ENCODE results near the gene PEX26.
"Not testable (repeated sequence)": the region's sequence is repeated elsewhere in the genome, so short reads cannot be mapped to it uniquely, and the experiment has no call there.

PEX26 gene

GRCh38 chr22:18033204-18033998, 44.4 kb upstream of the PEX26 start:
- no peak for TF ChIP-seq CTCF (IDR thresholded peaks at IDR 0.05; ENCODE audit: low read depth, low read length)
- no peak overlapping the region for H3K4me3 ChIP-seq (replicated peaks in 1 of 2; ENCODE audit: low read depth in 2 of 2, low read length in 2 of 2)
- peak; percentile 57 to 63 for DNase-seq (ENCODE audit: low read depth in 2 of 2)

GRCh38 chr22:18034076-18034475, 43.7 kb upstream of the PEX26 start:
- DNase-seq (ENCODE audit: low read depth in 2 of 2) = no peak
- TF ChIP-seq CTCF (IDR thresholded peaks at IDR 0.05; ENCODE audit: low read depth, low read length) = no peak
- H3K4me3 ChIP-seq (replicated peaks in 1 of 2; ENCODE audit: low read depth in 2 of 2, low read length in 2 of 2) = no peak overlapping the region

GRCh38 chr22:18035751-18036150, 42.0 kb upstream of the PEX26 start:
- H3K4me3 ChIP-seq (replicated peaks in 1 of 2; ENCODE audit: low read depth in 2 of 2, low read length in 2 of 2) = no peak overlapping the region
- peak in 1 of 2 donors; percentile 42 for DNase-seq (ENCODE audit: low read depth in 2 of 2)
- no peak for TF ChIP-seq CTCF (IDR thresholded peaks at IDR 0.05; ENCODE audit: low read depth, low read length)

- not testable (repeated sequence) for H3K4me3 ChIP-seq (replicated peaks in 1 of 2; ENCODE audit: low read depth in 2 of 2, low read length in 2 of 2); DNase-seq (ENCODE audit: low read depth in 2 of 2)
Measured at GRCh38 chr22:18040898-18041297, 36.9 kb upstream of the PEX26 start.

GRCh38 chr22:18042685-18043084, 35.1 kb upstream of the PEX26 start:
- no peak for TF ChIP-seq CTCF (IDR thresholded peaks at IDR 0.05; ENCODE audit: low read depth, low read length)
- no peak overlapping the region for H3K4me3 ChIP-seq (replicated peaks in 1 of 2; ENCODE audit: low read depth in 2 of 2, low read length in 2 of 2)
- peak; percentile 19 to 55 for DNase-seq (ENCODE audit: low read depth in 2 of 2)

GRCh38 chr22:18044548-18045271, 33.1 kb upstream of the PEX26 start:
- no peak overlapping the region for H3K4me3 ChIP-seq (replicated peaks in 1 of 2; ENCODE audit: low read depth in 2 of 2, low read length in 2 of 2)
- peak; percentile 48 to 77 for DNase-seq (ENCODE audit: low read depth in 2 of 2)
- TF ChIP-seq CTCF (IDR thresholded peaks at IDR 0.05; ENCODE audit: low read depth, low read length) = no peak

- H3K4me3 ChIP-seq (replicated peaks in 1 of 2; ENCODE audit: low read depth in 2 of 2, low read length in 2 of 2) = no peak overlapping the region
- DNase-seq (ENCODE audit: low read depth in 2 of 2) = no peak
- TF ChIP-seq CTCF (IDR thresholded peaks at IDR 0.05; ENCODE audit: low read depth, low read length) = no peak
Measured at GRCh38 chr22:18045794-18046193, 32.0 kb upstream of the PEX26 start.

Measured in cardiac fibroblast (primary cell).